ENCODE measurements around the gene CCDC34. TPM values are rescaled to one million over a fixed set of nuclear protein-coding genes. Genes with fewer than 3 reads are reported as not detected.

CCDC34 gene
- total RNA-seq, 1 experiment from 2014 or later: 11.6 TPM

GRCh38 chr11:27313157-27313821 lies 49.7 kb downstream of the CCDC34 start:
- Histone ChIP-seq H3K9me3 (no peaks in the 10 kb centered on the region), H3K27me3 (no peaks in the 10 kb centered on the region), H3K36me3 (no peaks in the 10 kb centered on the region), H3K4me3 (no peak overlapping the region)
- DNase-seq: no peak

GRCh38 chr11:27312110-27312509 lies 50.9 kb downstream of the CCDC34 start:
- no peaks in the 10 kb centered on the region for H3K27me3 ChIP-seq
- no peak overlapping the region for H3K4me3 ChIP-seq
- no peaks in the 10 kb centered on the region for H3K9me3 ChIP-seq
- DNase-seq: no peak
- H3K36me3 ChIP-seq: no peaks in the 10 kb centered on the region

- no peaks in the 10 kb centered on the region for H3K27me3 ChIP-seq
- H3K4me3 ChIP-seq: no peak overlapping the region
- no peaks in the 10 kb centered on the region for H3K36me3 ChIP-seq
- H3K9me3 ChIP-seq: no peaks in the 10 kb centered on the region
- no peak for DNase-seq
These were observed 52.3 kb downstream of the CCDC34 start for GRCh38 chr11:27310707-27311106.

- no peak for DNase-seq
These were observed 52.8 kb downstream of the CCDC34 start for GRCh38 chr11:27310182-27310581.

GRCh38 chr11:27309046-27309445 lies 54.0 kb downstream of the CCDC34 start:
- DNase-seq: no peak
- no peaks in the 10 kb centered on the region for H3K27me3 ChIP-seq
- H3K36me3 ChIP-seq: no peaks in the 10 kb centered on the region
- no peaks in the 10 kb centered on the region for H3K9me3 ChIP-seq
- H3K4me3 ChIP-seq: no peak overlapping the region

More at GRCh38 chr11:27310182-27310581, 52.8 kb downstream of the CCDC34 start:
- H3K36me3 ChIP-seq: no peaks in the 10 kb centered on the region
- no peaks in the 10 kb centered on the region for H3K27me3 ChIP-seq
- H3K4me3 ChIP-seq: no peak overlapping the region
- H3K9me3 ChIP-seq: no peaks in the 10 kb centered on the region

- Histone ChIP-seq H3K9me3 (no peaks in the 10 kb centered on the region), H3K27me3 (no peaks in the 10 kb centered on the region), H3K36me3 (no peaks in the 10 kb centered on the region), H3K4me3 (no peak overlapping the region)
- no peak for DNase-seq
These were observed 55.8 kb downstream of the CCDC34 start for GRCh38 chr11:27307232-27307631.

- no peaks in the 10 kb centered on the region for H3K36me3 ChIP-seq
- no peak for DNase-seq
These were observed 57.3 kb downstream of the CCDC34 start for GRCh38 chr11:27305751-27306150.

GRCh38 chr11:27304514-27304913 lies 58.5 kb downstream of the CCDC34 start:
- Histone ChIP-seq H3K4me3 (no peak overlapping the region), H3K27me3 (no peaks in the 10 kb centered on the region), H3K36me3 (no peaks in the 10 kb centered on the region), H3K9me3 (no peaks in the 10 kb centered on the region)
- DNase-seq: no peak

More at GRCh38 chr11:27305751-27306150, 57.3 kb downstream of the CCDC34 start:
- Histone ChIP-seq H3K9me3 (no peaks in the 10 kb centered on the region), H3K4me3 (no peak overlapping the region), H3K27me3 (no peaks in the 10 kb centered on the region)

- Histone ChIP-seq H3K27me3 (no peaks in the 10 kb centered on the region), H3K9me3 (no peaks in the 10 kb centered on the region), H3K36me3 (no peaks in the 10 kb centered on the region), H3K4me3 (no peak overlapping the region)
- no peak for DNase-seq
These were observed 59.1 kb downstream of the CCDC34 start for GRCh38 chr11:27303903-27304302.

GRCh38 chr11:27300974-27301373 lies 62.0 kb downstream of the CCDC34 start:
- H3K36me3 ChIP-seq: no peaks in the 10 kb centered on the region
- DNase-seq: no peak
- H3K9me3 ChIP-seq: no peaks in the 10 kb centered on the region

GRCh38 chr11:27297616-27298015 lies 65.4 kb downstream of the CCDC34 start:
- H3K4me3 ChIP-seq: no peak overlapping the region
- no peaks in the 10 kb centered on the region for H3K36me3 ChIP-seq
- no peak for DNase-seq
- no peaks in the 10 kb centered on the region for H3K27me3 ChIP-seq
- H3K9me3 ChIP-seq: no peaks in the 10 kb centered on the region

More at GRCh38 chr11:27300974-27301373, 62.0 kb downstream of the CCDC34 start:
- Histone ChIP-seq H3K4me3 (no peak overlapping the region), H3K27me3 (no peaks in the 10 kb centered on the region)

GRCh38 chr11:27296497-27296896 lies 66.5 kb downstream of the CCDC34 start:
- H3K27me3 ChIP-seq: no peaks in the 10 kb centered on the region
- no peak overlapping the region for H3K4me3 ChIP-seq
- H3K9me3 ChIP-seq: no peaks in the 10 kb centered on the region
- no peaks in the 10 kb centered on the region for H3K36me3 ChIP-seq
- no peak for DNase-seq

- Histone ChIP-seq H3K36me3 (no peaks in the 10 kb centered on the region), H3K4me3 (no peak overlapping the region), H3K9me3 (no peaks in the 10 kb centered on the region), H3K27me3 (no peaks in the 10 kb centered on the region)
- DNase-seq: no peak
These were observed 67.1 kb downstream of the CCDC34 start for GRCh38 chr11:27295928-27296327.

- Histone ChIP-seq H3K36me3 (no peaks in the 10 kb centered on the region), H3K9me3 (no peaks in the 10 kb centered on the region), H3K27me3 (no peaks in the 10 kb centered on the region), H3K4me3 (no peak overlapping the region)
- no peak for DNase-seq
These were observed 68.4 kb downstream of the CCDC34 start for GRCh38 chr11:27294654-27295053.

- no peak for DNase-seq
- H3K36me3 ChIP-seq: no peaks in the 10 kb centered on the region
- no peaks in the 10 kb centered on the region for H3K27me3 ChIP-seq
- no peak overlapping the region for H3K4me3 ChIP-seq
- H3K9me3 ChIP-seq: no peaks in the 10 kb centered on the region
These were observed 69.2 kb downstream of the CCDC34 start for GRCh38 chr11:27293515-27294417.

GRCh38 chr11:27292637-27293010 lies 70.4 kb downstream of the CCDC34 start:
- Histone ChIP-seq H3K27me3 (no peaks in the 10 kb centered on the region), H3K9me3 (no peaks in the 10 kb centered on the region), H3K36me3 (no peaks in the 10 kb centered on the region), H3K4me3 (no peak overlapping the region)
- no peak for DNase-seq

- Histone ChIP-seq H3K4me3 (no peak overlapping the region), H3K27me3 (no peaks in the 10 kb centered on the region), H3K9me3 (no peaks in the 10 kb centered on the region), H3K36me3 (no peaks in the 10 kb centered on the region)
- no peak for DNase-seq
These were observed 70.9 kb downstream of the CCDC34 start for GRCh38 chr11:27291954-27292636.

All from MG63 (cell line).